GM18951 (cell line): ENCODE measurements around the gene ELMO2.

ENCODE experiments used
- POLR2A ChIP-seq: IDR thresholded peaks from 4 replicates; pipeline ENCODE4 v1.6.1; 2011; ENCODE audit warnings: mild to moderate bottlenecking; ENCODE audit not compliant: insufficient read length, insufficient read depth; ENCODE audit errors: extremely low read depth
- in situ Hi-C: fragments of 300-500 bp; cut with MboI; formaldehyde crosslinking; loops from one replicate; pipeline ENCODE4 v1.12.0; 2022; ENCODE audit warnings: low sequenced_read_pairs, mixed read lengths, inconsistent platforms; ENCODE audit not compliant: unreplicated experiment

ELMO2 gene

GRCh38 chr20:46406200-46406985 lies at the start of gene ELMO2:
Gene ELMO2, minus strand, starts transcription at chr20:46406615. Its CDS starts 12,133 bp downstream, at chr20:46394482.
- peak; percentile 65 for TF ChIP-seq POLR2A

GRCh38 chr20:46455729-46456128 lies 49.3 kb upstream of the ELMO2 start:
- in situ Hi-C loops, result no loop called here
- TF ChIP-seq POLR2A, result no peak

More at GRCh38 chr20:46406200-46406985, at the start of gene ELMO2:
- in situ Hi-C loops, result no loop called here

- in situ Hi-C loops, result loop anchor here (10.0 kb wide), 1 partner anchor 142 kb away; the partner anchor contains the start of gene CDH22
- TF ChIP-seq POLR2A, result no peak
Measured at GRCh38 chr20:46446851-46447250, 40.4 kb upstream of the ELMO2 start.

- no peak for TF ChIP-seq POLR2A
- in situ Hi-C loops, result loop anchor here (10.0 kb wide), 1 partner anchor 135 kb away; the partner anchor contains the start of gene CDH22
Measured at GRCh38 chr20:46439837-46440236, 33.4 kb upstream of the ELMO2 start.

- TF ChIP-seq POLR2A, result no peak
- in situ Hi-C loops, result no loop called here
Measured at GRCh38 chr20:46438156-46438750, 31.8 kb upstream of the ELMO2 start.

GRCh38 chr20:46435146-46435545 lies 28.7 kb upstream of the ELMO2 start:
- TF ChIP-seq POLR2A, result no peak
- in situ Hi-C loops, result no loop called here

- in situ Hi-C loops, result no loop called here
- TF ChIP-seq POLR2A, result no peak
Measured at GRCh38 chr20:46434597-46434996, 28.2 kb upstream of the ELMO2 start.

GRCh38 chr20:46433051-46433450 lies 26.6 kb upstream of the ELMO2 start:
- no peak for TF ChIP-seq POLR2A
- in situ Hi-C loops, result no loop called here

GRCh38 chr20:46430921-46431712 lies 24.7 kb upstream of the ELMO2 start:
- TF ChIP-seq POLR2A, result no peak
- in situ Hi-C loops, result no loop called here

GRCh38 chr20:46427384-46427783 lies 21.0 kb upstream of the ELMO2 start:
- in situ Hi-C loops, result no loop called here
- TF ChIP-seq POLR2A, result no peak

- in situ Hi-C loops, result no loop called here
- TF ChIP-seq POLR2A, result no peak
Measured at GRCh38 chr20:46423882-46424482, 17.6 kb upstream of the ELMO2 start.

- in situ Hi-C loops, result no loop called here
- TF ChIP-seq POLR2A, result no peak
Measured at GRCh38 chr20:46423342-46423741, 16.9 kb upstream of the ELMO2 start.

GRCh38 chr20:46420878-46421277 lies 14.5 kb upstream of the ELMO2 start:
- in situ Hi-C loops, result no loop called here
- no peak for TF ChIP-seq POLR2A

- no peak for TF ChIP-seq POLR2A
- in situ Hi-C loops, result no loop called here
Measured at GRCh38 chr20:46419882-46420281, 13.5 kb upstream of the ELMO2 start.
